GM12878 (cell line): Measurements from ENCODE around the gene TBC1D22B. TPM values are rescaled to one million over a fixed set of nuclear protein-coding genes. Genes with fewer than 3 reads are reported as not detected.

Experiments used
- ATAC-seq: fragments of 200-7000 bp; cut with Tn5 transposase; 3 replicates; pipeline ENCODE4 v1.9.1; 2020; ENCODE audit warnings: mild to moderate bottlenecking, moderate library complexity
- BruUV-seq: library from RNA; stranded (reverse); fragments of 400-500 nt; replicated peaks from 2 replicates; lab custom pipeline; 2021; lab: Mats Ljungman, UMichigan
- CTCF ChIA-PET: fragments of 300-600 bp; sonication (Branson Sonifier 250); formaldehyde crosslinking; extraction: SDS; loops from one replicate; lab custom pipeline; 2021; ENCODE audit warnings: inconsistent platforms; lab: Yijun Ruan, JAX
- POLR2A ChIA-PET: fragments of 350-600 bp; formaldehyde crosslinking; extraction: SDS; loops from one replicate; lab custom pipeline; 2021; ENCODE audit warnings: inconsistent platforms; lab: Charles Lee
- RAD21 ChIA-PET: fragments of 300-600 bp; sonication (Branson Sonifier 250); formaldehyde crosslinking; loops from one replicate; lab custom pipeline; 2023; ENCODE audit warnings: antibody characterized with exemption; ENCODE audit not compliant: unreplicated experiment; lab: Charles Lee
- SMC1A ChIA-PET: fragments of 300-600 bp; sonication (Branson Sonifier 250); formaldehyde crosslinking; loops from one replicate; lab custom pipeline; 2023; ENCODE audit not compliant: unreplicated experiment, uncharacterized antibody; lab: Charles Lee
- DNase-seq: peaks from one replicate; pipeline ENCODE4 v3.0.0-alpha.2; 2011; ENCODE audit warnings: low read depth, low spot score
- FAIRE-seq: peaks from 3 replicates; lab custom pipeline; 2011; peaks lifted over from hg19 to GRCh38; lab: Jason Lieb, UNC
- H2AFZ ChIP-seq: 2 replicates; pipeline ENCODE4 v1.6.0; 2011; ENCODE audit warnings: low read depth, low read length, control low read depth; ENCODE audit not compliant: control insufficient read depth
- H3K27ac ChIP-seq: 2 replicates; pipeline ENCODE4 v1.5.1; 2011; ENCODE audit warnings: control low read depth; ENCODE audit not compliant: control insufficient read depth, insufficient read depth
- H3K27me3 ChIP-seq, 2 experiments: replicated peaks in 1 of 2; 2 replicates each; pipeline versions ENCODE4 v1.6.0 to v1.6.1; 2011; ENCODE audit warnings: low read length in 1 of 2; ENCODE audit not compliant: control insufficient read depth in 2 of 2, insufficient read depth in 2 of 2
- H3K36me3 ChIP-seq, 2 experiments: 2 replicates each; pipeline ENCODE4 v1.5.1; 2011; ENCODE audit warnings: low read length in 1 of 2; ENCODE audit not compliant: control insufficient read depth in 2 of 2, insufficient read depth in 2 of 2
- H3K4me1 ChIP-seq: 2 replicates; pipeline ENCODE4 v1.6.1; 2011; ENCODE audit warnings: mild to moderate bottlenecking, low read length, moderate library complexity, mixed read lengths; ENCODE audit not compliant: control insufficient read depth, insufficient read depth
- H3K4me2 ChIP-seq: 2 replicates; pipeline ENCODE4 v1.6.0; 2011; ENCODE audit warnings: control low read depth; ENCODE audit not compliant: control insufficient read depth, insufficient read depth
- H3K4me3 ChIP-seq: fragments of 200-600 bp; sonication (generic); 2 replicates; pipeline ENCODE4 v1.5.1; 2016
- H3K79me2 ChIP-seq: 2 replicates; pipeline ENCODE4 v1.6.0; 2011; ENCODE audit warnings: low read length; ENCODE audit not compliant: control insufficient read depth, insufficient read depth
- H3K9ac ChIP-seq: 2 replicates; pipeline ENCODE4 v1.8.0; 2011; ENCODE audit warnings: low read length, control low read depth, mixed read lengths; ENCODE audit not compliant: control insufficient read depth, insufficient read depth
- H3K9me3 ChIP-seq: replicated peaks from 3 replicates; pipeline ENCODE4 v1.5.1; 2011; ENCODE audit warnings: mild to moderate bottlenecking, low read length; ENCODE audit not compliant: control insufficient read depth, insufficient read depth
- H4K20me1 ChIP-seq: 2 replicates; pipeline ENCODE4 v1.6.0; 2011; ENCODE audit not compliant: control insufficient read depth, insufficient read depth
- BHLHE40 ChIP-seq, 2 experiments: fragments of 450-650 bp in 1 of 2; IDR thresholded peaks; 2 replicates each; pipeline ENCODE4 v1.6.1; 2011 to 2017; ENCODE audit warnings: low read depth in 2 of 2, borderline replicate concordance in 1 of 2, improper control_type of control experiment in 1 of 2, low read length in 1 of 2, mild to moderate bottlenecking in 1 of 2
- ESRRA ChIP-seq: IDR thresholded peaks from 2 replicates; pipeline ENCODE4 v1.6.1; 2012; ENCODE audit warnings: mild to moderate bottlenecking, low read length, improper control_type of control experiment
- KAT2A ChIP-seq: conservative IDR thresholded peaks from 2 replicates; pipeline ENCODE4 v1.6.1; 2011; ENCODE audit warnings: low read depth, low read length; ENCODE audit not compliant: control insufficient read depth
- KLF5 ChIP-seq: fragments of 450-650 bp; IDR thresholded peaks from 2 replicates; pipeline ENCODE4 v1.6.1; 2014; ENCODE audit warnings: mild to moderate bottlenecking; ENCODE audit not compliant: partially characterized antibody
- LARP7 ChIP-seq: fragments of 450-650 bp; IDR thresholded peaks from 2 replicates; pipeline ENCODE4 v1.6.1; 2017; ENCODE audit warnings: mild to moderate bottlenecking
- MEF2B ChIP-seq: fragments of 450-650 bp; IDR thresholded peaks from 2 replicates; pipeline ENCODE4 v1.6.1; 2018; ENCODE audit warnings: mild to moderate bottlenecking, moderate library complexity; ENCODE audit not compliant: partially characterized antibody, poor library complexity, severe bottlenecking
- POLR2A ChIP-seq: IDR thresholded peaks from 2 replicates; pipeline ENCODE4 v1.6.1; 2011; ENCODE audit warnings: low read depth, mild to moderate bottlenecking, low read length
- RCOR1 ChIP-seq: conservative IDR thresholded peaks from 2 replicates; pipeline ENCODE4 v1.6.1; 2012; ENCODE audit warnings: low read depth, low read length, improper control_type of control experiment
- SIN3A ChIP-seq: IDR thresholded peaks from 2 replicates; pipeline ENCODE4 v1.6.1; 2012; ENCODE audit warnings: low read depth, low read length, improper control_type of control experiment
- ZZZ3 ChIP-seq: IDR thresholded peaks from 2 replicates; pipeline ENCODE4 v1.6.1; 2011; ENCODE audit warnings: low read depth; ENCODE audit not compliant: control insufficient read depth, insufficient read length
- WGBS: methylation state at CpG from one replicate; pipeline ENCODE4 v1.1.6; 2016; ENCODE audit warnings: low lambda C conversion rate; ENCODE audit not compliant: insufficient replicate concordance, insufficient coverage; ENCODE audit errors: missing lambda C conversion rate; 5-methylcytosine and 5-hydroxymethylcytosine counted together
- in situ Hi-C: fragments of 300-500 bp; cut with MboI; formaldehyde crosslinking; loops from 9 replicates; pipeline ENCODE4 v1.14.3; 2018; ENCODE audit warnings: mixed read lengths
- intact Hi-C: fragments of 100-400 bp; cut with micrococcal nuclease; formaldehyde crosslinking; loops from one replicate; pipeline ENCODE4 v1.14.2; 2022; ENCODE audit not compliant: unreplicated experiment
- polyA plus RNA-seq, 11 experiments: library from polyadenylated mRNA; depleted of rRNA in 4 of 11; unstranded in 6 of 11; stranded (reverse) in 5 of 11; fragments of >200 nt; fragmentation: Nextera tagmentation in 4 of 11; fragmentation: Illumina TruSeq in 1 of 11; extraction: Ambion mirVana in 4 of 11; extraction: Trizol in 1 of 11; gene quantifications; 1 replicate in 1 of 11; 2 replicates in 10 of 11; pipeline versions ENCODE4 v1.2.1 to v1.2.3, GENCODE V29; 2011 to 2016; ENCODE audit warnings: inconsistent platforms in 2 of 11, missing spikeins in 2 of 11, low read depth in 1 of 11
- total RNA-seq, 4 experiments: library from RNA; depleted of rRNA in 3 of 4; stranded (reverse); fragments of >200 nt in 3 of 4; fragmentation: Illumina TruSeq in 1 of 4; extraction: Trizol in 1 of 4; gene quantifications; 2 replicates each; pipeline versions ENCODE4 v1.2.1 to v1.2.3, GENCODE V29; 2013 to 2021
- TF ChIP-seq, protein P1 (sequence below): IDR thresholded peaks from 2 replicates; pipeline ENCODE4 v1.6.1; 2012; ENCODE audit warnings: improper control_type of control experiment, low read depth, low read length; ENCODE audit not compliant: insufficient replicate concordance
- TF ChIP-seq, protein P2 (sequence below): IDR thresholded peaks from 2 replicates; pipeline ENCODE4 v1.6.1; 2011; ENCODE audit warnings: low read depth, mild to moderate bottlenecking, low read length, moderate library complexity, borderline replicate concordance; ENCODE audit errors: extremely low read depth
- TF ChIP-seq, protein P3 (sequence below): fragments of 450-650 bp; IDR thresholded peaks from 2 replicates; pipeline ENCODE4 v1.6.1; 2017; ENCODE audit warnings: mild to moderate bottlenecking, moderate library complexity

TBC1D22B gene
- total and polyA plus RNA-seq, 10 of the 15 experiments (the other 5 are each of a cell fraction or from before 2014, with no cell fraction given): 3.4 to 18.7 (median 14.1) TPM

DNA sequence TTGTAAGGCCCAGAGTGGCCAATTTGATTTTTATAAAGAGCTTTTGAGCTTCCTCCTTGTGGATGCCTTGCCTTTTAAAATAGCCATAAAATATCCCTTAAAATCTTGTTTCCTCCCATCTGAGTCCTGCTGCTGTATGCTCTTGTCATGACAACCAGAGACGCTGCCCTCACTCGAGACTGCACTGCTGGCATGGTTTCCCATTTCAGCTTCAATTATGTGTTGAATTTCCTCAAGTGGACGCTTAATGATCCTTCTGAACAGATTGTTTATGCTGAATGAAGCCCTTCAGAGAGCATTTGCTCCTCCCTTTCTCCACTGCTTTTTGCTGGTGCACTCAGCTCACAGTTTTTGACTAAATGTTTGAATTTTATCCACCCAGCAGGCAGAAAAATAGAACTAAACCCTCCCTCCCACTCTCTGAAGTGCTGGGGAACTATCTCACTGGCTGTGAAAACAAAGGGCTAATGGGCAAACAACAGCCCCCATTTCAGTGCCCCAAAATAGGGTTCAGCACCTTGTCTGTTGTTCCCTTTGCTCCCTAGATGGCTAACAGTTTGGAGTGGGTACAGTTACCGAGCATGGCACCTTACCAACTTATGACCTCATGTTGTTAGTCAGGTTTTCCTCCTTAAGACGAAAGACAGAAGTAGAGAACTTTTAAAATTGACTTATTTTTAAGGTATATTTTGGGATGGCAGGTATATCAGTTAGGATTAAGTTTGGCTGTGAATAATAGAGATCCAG is 50.7 kb downstream of the TBC1D22B start:
- BruUV-seq: no TSS peak
- no peak overlapping the region for H3K4me2 ChIP-seq
- RAD21 ChIA-PET: interaction anchor here (0.7 to 1.0 kb wide), 3 partner anchors 22 to 290 kb away, joined by 3 read pairs; no protein-coding TSS in a partner anchor
- H3K9ac ChIP-seq: no peak overlapping the region
- intact Hi-C loops (no loop called here), in situ Hi-C loops (no loop called here)
- DNase-seq (no peak), FAIRE-seq (no peak), ATAC-seq (no peak)
- 84% methylated on average over 5 of the region's 5 CpGs for WGBS
- SMC1A ChIA-PET: interaction anchor here (0.8 to 1.4 kb wide), 4 partner anchors 18 to 136 kb away, joined by 3 to 5 read pairs (median 4); no protein-coding TSS in a partner anchor
- H3K27ac ChIP-seq: no peak overlapping the region
- peaks cover 0 to 8% of the 10 kb centered on the region in 2 experiments; a peak in 2 of 4 replicates for H3K36me3 ChIP-seq
- CTCF ChIA-PET: interaction anchor here (1.1 to 8.6 kb wide), 6 partner anchors 12 to 98 kb away, joined by 3 to 61 read pairs (median 4); no protein-coding TSS in a partner anchor
- no peak overlapping the region for H3K4me3 ChIP-seq
- POLR2A ChIA-PET: interaction anchor here (1.3 kb wide), 1 partner anchor 12 kb away, joined by 3 read pairs; no protein-coding TSS in a partner anchor
- no peaks in the 10 kb centered on the region for H3K27me3 ChIP-seq
- H3K9me3 ChIP-seq: no peaks in the 10 kb centered on the region
- no peaks in the 10 kb centered on the region for H3K79me2 ChIP-seq
- peaks cover 5% of the 10 kb centered on the region for H3K4me1 ChIP-seq
- no peaks in the 10 kb centered on the region for H4K20me1 ChIP-seq
- H2AFZ ChIP-seq: no peak overlapping the region
- TF ChIP-seq ZZZ3 (no peak), LARP7 (no peak), POLR2A (no peak), KAT2A (no peak), SIN3A (no peak), KLF5 (no peak), BHLHE40 (IDR thresholded peaks at IDR 0.05; ENCODE audit: borderline replicate concordance in 1 of 2, low read depth in 2 of 2, low read length in 1 of 2) (no peak), MEF2B (no peak), RCOR1 (no peak), ESRRA (no peak)
- TF ChIP-seq, protein P1, sequence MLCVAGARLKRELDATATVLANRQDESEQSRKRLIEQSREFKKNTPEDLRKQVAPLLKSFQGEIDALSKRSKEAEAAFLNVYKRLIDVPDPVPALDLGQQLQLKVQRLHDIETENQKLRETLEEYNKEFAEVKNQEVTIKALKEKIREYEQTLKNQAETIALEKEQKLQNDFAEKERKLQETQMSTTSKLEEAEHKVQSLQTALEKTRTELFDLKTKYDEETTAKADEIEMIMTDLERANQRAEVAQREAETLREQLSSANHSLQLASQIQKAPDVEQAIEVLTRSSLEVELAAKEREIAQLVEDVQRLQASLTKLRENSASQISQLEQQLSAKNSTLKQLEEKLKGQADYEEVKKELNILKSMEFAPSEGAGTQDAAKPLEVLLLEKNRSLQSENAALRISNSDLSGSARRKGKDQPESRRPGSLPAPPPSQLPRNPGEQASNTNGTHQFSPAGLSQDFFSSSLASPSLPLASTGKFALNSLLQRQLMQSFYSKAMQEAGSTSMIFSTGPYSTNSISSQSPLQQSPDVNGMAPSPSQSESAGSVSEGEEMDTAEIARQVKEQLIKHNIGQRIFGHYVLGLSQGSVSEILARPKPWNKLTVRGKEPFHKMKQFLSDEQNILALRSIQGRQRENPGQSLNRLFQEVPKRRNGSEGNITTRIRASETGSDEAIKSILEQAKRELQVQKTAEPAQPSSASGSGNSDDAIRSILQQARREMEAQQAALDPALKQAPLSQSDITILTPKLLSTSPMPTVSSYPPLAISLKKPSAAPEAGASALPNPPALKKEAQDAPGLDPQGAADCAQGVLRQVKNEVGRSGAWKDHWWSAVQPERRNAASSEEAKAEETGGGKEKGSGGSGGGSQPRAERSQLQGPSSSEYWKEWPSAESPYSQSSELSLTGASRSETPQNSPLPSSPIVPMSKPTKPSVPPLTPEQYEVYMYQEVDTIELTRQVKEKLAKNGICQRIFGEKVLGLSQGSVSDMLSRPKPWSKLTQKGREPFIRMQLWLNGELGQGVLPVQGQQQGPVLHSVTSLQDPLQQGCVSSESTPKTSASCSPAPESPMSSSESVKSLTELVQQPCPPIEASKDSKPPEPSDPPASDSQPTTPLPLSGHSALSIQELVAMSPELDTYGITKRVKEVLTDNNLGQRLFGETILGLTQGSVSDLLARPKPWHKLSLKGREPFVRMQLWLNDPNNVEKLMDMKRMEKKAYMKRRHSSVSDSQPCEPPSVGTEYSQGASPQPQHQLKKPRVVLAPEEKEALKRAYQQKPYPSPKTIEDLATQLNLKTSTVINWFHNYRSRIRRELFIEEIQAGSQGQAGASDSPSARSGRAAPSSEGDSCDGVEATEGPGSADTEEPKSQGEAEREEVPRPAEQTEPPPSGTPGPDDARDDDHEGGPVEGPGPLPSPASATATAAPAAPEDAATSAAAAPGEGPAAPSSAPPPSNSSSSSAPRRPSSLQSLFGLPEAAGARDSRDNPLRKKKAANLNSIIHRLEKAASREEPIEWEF: no peak
- TF ChIP-seq, protein P2, sequence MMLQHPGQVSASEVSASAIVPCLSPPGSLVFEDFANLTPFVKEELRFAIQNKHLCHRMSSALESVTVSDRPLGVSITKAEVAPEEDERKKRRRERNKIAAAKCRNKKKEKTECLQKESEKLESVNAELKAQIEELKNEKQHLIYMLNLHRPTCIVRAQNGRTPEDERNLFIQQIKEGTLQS: no peak
- TF ChIP-seq, protein P3, sequence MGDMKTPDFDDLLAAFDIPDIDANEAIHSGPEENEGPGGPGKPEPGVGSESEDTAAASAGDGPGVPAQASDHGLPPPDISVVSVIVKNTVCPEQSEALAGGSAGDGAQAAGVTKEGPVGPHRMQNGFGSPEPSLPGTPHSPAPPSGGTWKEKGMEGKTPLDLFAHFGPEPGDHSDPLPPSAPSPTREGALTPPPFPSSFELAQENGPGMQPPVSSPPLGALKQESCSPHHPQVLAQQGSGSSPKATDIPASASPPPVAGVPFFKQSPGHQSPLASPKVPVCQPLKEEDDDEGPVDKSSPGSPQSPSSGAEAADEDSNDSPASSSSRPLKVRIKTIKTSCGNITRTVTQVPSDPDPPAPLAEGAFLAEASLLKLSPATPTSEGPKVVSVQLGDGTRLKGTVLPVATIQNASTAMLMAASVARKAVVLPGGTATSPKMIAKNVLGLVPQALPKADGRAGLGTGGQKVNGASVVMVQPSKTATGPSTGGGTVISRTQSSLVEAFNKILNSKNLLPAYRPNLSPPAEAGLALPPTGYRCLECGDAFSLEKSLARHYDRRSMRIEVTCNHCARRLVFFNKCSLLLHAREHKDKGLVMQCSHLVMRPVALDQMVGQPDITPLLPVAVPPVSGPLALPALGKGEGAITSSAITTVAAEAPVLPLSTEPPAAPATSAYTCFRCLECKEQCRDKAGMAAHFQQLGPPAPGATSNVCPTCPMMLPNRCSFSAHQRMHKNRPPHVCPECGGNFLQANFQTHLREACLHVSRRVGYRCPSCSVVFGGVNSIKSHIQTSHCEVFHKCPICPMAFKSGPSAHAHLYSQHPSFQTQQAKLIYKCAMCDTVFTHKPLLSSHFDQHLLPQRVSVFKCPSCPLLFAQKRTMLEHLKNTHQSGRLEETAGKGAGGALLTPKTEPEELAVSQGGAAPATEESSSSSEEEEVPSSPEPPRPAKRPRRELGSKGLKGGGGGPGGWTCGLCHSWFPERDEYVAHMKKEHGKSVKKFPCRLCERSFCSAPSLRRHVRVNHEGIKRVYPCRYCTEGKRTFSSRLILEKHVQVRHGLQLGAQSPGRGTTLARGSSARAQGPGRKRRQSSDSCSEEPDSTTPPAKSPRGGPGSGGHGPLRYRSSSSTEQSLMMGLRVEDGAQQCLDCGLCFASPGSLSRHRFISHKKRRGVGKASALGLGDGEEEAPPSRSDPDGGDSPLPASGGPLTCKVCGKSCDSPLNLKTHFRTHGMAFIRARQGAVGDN: no peak
